ENCODE data around the gene XK. TPM values are rescaled to one million over a fixed set of nuclear protein-coding genes. Genes with fewer than 3 reads are reported as not detected.

XK gene
- total RNA-seq, 4 donors from 2014 or later = 36.3 to 54.3 (median 39.9) TPM

- intact Hi-C loops (cut with DNase I; ENCODE audit: low total_unique reads) = no loop called here
- no peak overlapping the region for H3K4me3 ChIP-seq
- H3K4me1 ChIP-seq = no peaks in the 10 kb centered on the region
- in situ Hi-C loops (cut with MboI; ENCODE audit: low pct_ligation_motif_present in 1 of 4, low pct_unique_long_range_greater_than_20kb in 1 of 4, low sequenced_read_pairs in 3 of 4) = no loop called here
- H3K27me3 ChIP-seq = no peaks in the 10 kb centered on the region
- no peaks in the 10 kb centered on the region for H3K36me3 ChIP-seq
- no peak for DNase-seq
- no peaks in the 10 kb centered on the region for H3K9me3 ChIP-seq
- no peak for TF ChIP-seq POLR2AphosphoS5 (IDR thresholded peaks at IDR 0.05)
- no peak for TF ChIP-seq CTCF (IDR thresholded peaks at IDR 0.05)
- no peak for TF ChIP-seq POLR2A (IDR thresholded peaks at IDR 0.05)
- TF ChIP-seq EP300 (IDR thresholded peaks at IDR 0.05; ENCODE audit: low read depth) = no peak
- WGBS, 2 donors (ENCODE audit: low coverage in 1 of 2) = 79% methylated on average over 2 of the region's 2 CpGs; no CpG with 5 or more reads in 1 of the 2 donors
- H3K27ac ChIP-seq = peak overlapping the region in 1 of 4 donors; percentile 38
Measured at GRCh38 chrX:37754516-37754915, 68.9 kb downstream of the XK start.

GRCh38 chrX:37755025-37755424 lies 69.4 kb downstream of the XK start:
- TF ChIP-seq POLR2A (IDR thresholded peaks at IDR 0.05) (no peak), POLR2AphosphoS5 (IDR thresholded peaks at IDR 0.05) (no peak), EP300 (IDR thresholded peaks at IDR 0.05; ENCODE audit: low read depth) (no peak), CTCF (IDR thresholded peaks at IDR 0.05) (no peak)
- Histone ChIP-seq H3K27ac (peak overlapping the region in 1 of 4 donors; percentile 38), H3K36me3 (no peaks in the 10 kb centered on the region), H3K9me3 (no peaks in the 10 kb centered on the region), H3K4me3 (no peak overlapping the region), H3K27me3 (no peaks in the 10 kb centered on the region), H3K4me1 (no peaks in the 10 kb centered on the region)
- in situ Hi-C loops (cut with MboI; ENCODE audit: low pct_ligation_motif_present in 1 of 4, low pct_unique_long_range_greater_than_20kb in 1 of 4, low sequenced_read_pairs in 3 of 4) (no loop called here), intact Hi-C loops (cut with DNase I; ENCODE audit: low total_unique reads) (no loop called here)
- DNase-seq = peak; percentile 10

- DNase-seq = no peak
- no peak for TF ChIP-seq POLR2A (IDR thresholded peaks at IDR 0.05)
- intact Hi-C loops (cut with DNase I; ENCODE audit: low total_unique reads) (no loop called here), in situ Hi-C loops (cut with MboI; ENCODE audit: low pct_ligation_motif_present in 1 of 4, low pct_unique_long_range_greater_than_20kb in 1 of 4, low sequenced_read_pairs in 3 of 4) (no loop called here)
- Histone ChIP-seq H3K27me3 (no peaks in the 10 kb centered on the region), H3K4me3 (no peak overlapping the region), H3K4me1 (no peaks in the 10 kb centered on the region), H3K27ac (no peak overlapping the region), H3K36me3 (no peaks in the 10 kb centered on the region), H3K9me3 (no peaks in the 10 kb centered on the region)
Measured at GRCh38 chrX:37757082-37757481, 71.5 kb downstream of the XK start.

GRCh38 chrX:37759351-37759750 lies 73.8 kb downstream of the XK start:
- H3K27me3 ChIP-seq = no peaks in the 10 kb centered on the region
- H3K27ac ChIP-seq = no peak overlapping the region
- no peaks in the 10 kb centered on the region for H3K4me1 ChIP-seq
- 73% methylated on average over 1 of the region's 1 CpG; no CpG with 5 or more reads in 1 of the 2 donors for WGBS, 2 donors (ENCODE audit: low coverage in 1 of 2)
- no peaks in the 10 kb centered on the region for H3K36me3 ChIP-seq
- TF ChIP-seq POLR2AphosphoS5 (IDR thresholded peaks at IDR 0.05) (no peak), POLR2A (IDR thresholded peaks at IDR 0.05) (no peak), EP300 (IDR thresholded peaks at IDR 0.05; ENCODE audit: low read depth) (no peak), CTCF (IDR thresholded peaks at IDR 0.05) (no peak)
- H3K9me3 ChIP-seq = no peaks in the 10 kb centered on the region
- intact Hi-C loops (cut with DNase I; ENCODE audit: low total_unique reads) = no loop called here
- H3K4me3 ChIP-seq = no peak overlapping the region
- DNase-seq = no peak
- in situ Hi-C loops (cut with MboI; ENCODE audit: low pct_ligation_motif_present in 1 of 4, low pct_unique_long_range_greater_than_20kb in 1 of 4, low sequenced_read_pairs in 3 of 4) = no loop called here

- intact Hi-C loops (cut with DNase I; ENCODE audit: low total_unique reads) = loop anchor here (10.0 kb wide), 1 partner anchor 65 kb away; no protein-coding TSS in a partner anchor
- H3K27ac ChIP-seq = no peak overlapping the region
- no peaks in the 10 kb centered on the region for H3K4me1 ChIP-seq
- H3K4me3 ChIP-seq = no peak overlapping the region
- no peak for DNase-seq
- in situ Hi-C loops (cut with MboI; ENCODE audit: low pct_ligation_motif_present in 1 of 4, low pct_unique_long_range_greater_than_20kb in 1 of 4, low sequenced_read_pairs in 3 of 4) = no loop called here
- H3K36me3 ChIP-seq = no peaks in the 10 kb centered on the region
- WGBS, 2 donors (ENCODE audit: low coverage in 1 of 2) = 70 to 83% methylated on average over 2 of the region's 2 CpGs
- TF ChIP-seq EP300 (IDR thresholded peaks at IDR 0.05; ENCODE audit: low read depth) = no peak
- no peak for TF ChIP-seq POLR2A (IDR thresholded peaks at IDR 0.05)
- no peak for TF ChIP-seq CTCF (IDR thresholded peaks at IDR 0.05)
- TF ChIP-seq POLR2AphosphoS5 (IDR thresholded peaks at IDR 0.05) = no peak
- H3K27me3 ChIP-seq = no peaks in the 10 kb centered on the region
- no peaks in the 10 kb centered on the region for H3K9me3 ChIP-seq
Measured at GRCh38 chrX:37759878-37760418, 74.4 kb downstream of the XK start.
